ENCODE results near the gene NEURL1.

GRCh38 chr10:103492655-103493261 is 747 bp upstream of the NEURL1 start:
- TF ChIP-seq POLR2A (IDR thresholded peaks at IDR 0.05), result no peak
- TF ChIP-seq CTCF (IDR thresholded peaks at IDR 0.05), result no peak
- no peak for TF ChIP-seq POLR2AphosphoS5 (IDR thresholded peaks at IDR 0.05)

All from stomach (tissue), 4 donors.